WTC11 (cell line): ENCODE results near the gene PKM.

Experiments
- ARID4B ChIP-seq: sonication (generic); formaldehyde crosslinking; IDR thresholded peaks from 2 replicates; pipeline ENCODE4 v1.8.0; 2023; ENCODE audit warnings: missing genetic modification reagents, mild to moderate bottlenecking, borderline replicate concordance
- ATF3 ChIP-seq: sonication (generic); formaldehyde crosslinking; conservative IDR thresholded peaks from 2 replicates; pipeline ENCODE4 v1.8.1; 2022; ENCODE audit warnings: mild to moderate bottlenecking, missing genetic modification reagents
- CTCF ChIP-seq: fragments of 200-600 bp; IDR thresholded peaks from 2 replicates; pipeline ENCODE4 v1.8.0; 2022; ENCODE audit warnings: antibody characterized with exemption
- ELF4 ChIP-seq: sonication (generic); formaldehyde crosslinking; IDR thresholded peaks from 2 replicates; pipeline ENCODE4 v1.8.1; 2022; ENCODE audit warnings: low read depth, mild to moderate bottlenecking, moderate library complexity, missing genetic modification reagents
- TEAD1 ChIP-seq: sonication (generic); formaldehyde crosslinking; IDR thresholded peaks from 2 replicates; pipeline ENCODE4 v1.8.0; 2022; ENCODE audit warnings: mild to moderate bottlenecking, missing genetic modification reagents
- ZNF232 ChIP-seq: sonication (generic); formaldehyde crosslinking; IDR thresholded peaks from 2 replicates; pipeline ENCODE4 v1.8.0; 2022; ENCODE audit warnings: mild to moderate bottlenecking, missing genetic modification reagents
- ZNF396 ChIP-seq: fragments of 250-450 bp; sonication (Bioruptor Pico); IDR thresholded peaks from 2 replicates; pipeline ENCODE4 v1.8.0; 2021; ENCODE audit warnings: mild to moderate bottlenecking, moderate library complexity, borderline replicate concordance
- ZNF416 ChIP-seq: fragments of 250-450 bp; sonication (Bioruptor Pico); IDR thresholded peaks from 2 replicates; pipeline ENCODE4 v1.9.0; 2021; ENCODE audit warnings: mild to moderate bottlenecking, inconsistent platforms
- TF ChIP-seq, protein P1 (sequence below): sonication (generic); formaldehyde crosslinking; IDR thresholded peaks from 2 replicates; pipeline ENCODE4 v1.8.0; 2022; ENCODE audit warnings: mild to moderate bottlenecking, missing genetic modification reagents
- TF ChIP-seq, protein P2 (sequence below): sonication (generic); formaldehyde crosslinking; IDR thresholded peaks from 2 replicates; pipeline ENCODE4 v1.8.1; 2023; ENCODE audit warnings: mild to moderate bottlenecking, missing genetic modification reagents, moderate library complexity
- TF ChIP-seq, protein P3 (sequence below): sonication (generic); formaldehyde crosslinking; IDR thresholded peaks from 2 replicates; pipeline ENCODE4 v1.8.1; 2022; ENCODE audit warnings: low read depth, missing genetic modification reagents, borderline replicate concordance
- TF ChIP-seq, protein P4 (sequence below): sonication (generic); formaldehyde crosslinking; IDR thresholded peaks from 2 replicates; pipeline ENCODE4 v1.8.1; 2023; ENCODE audit warnings: mild to moderate bottlenecking, missing genetic modification reagents, moderate library complexity
- TF ChIP-seq, protein P5 (sequence below): sonication (generic); formaldehyde crosslinking; IDR thresholded peaks from 2 replicates; pipeline ENCODE4 v1.8.0; 2022; ENCODE audit warnings: mild to moderate bottlenecking, missing genetic modification reagents

GRCh38 chr15:72182244-72182643, 48.7 kb downstream of the PKM start:
- TF ChIP-seq ZNF416 (CRISPR knock-in tag) (no peak), ARID4B (CRISPR knock-in tag) (no peak), ZNF396 (CRISPR knock-in tag) (no peak), CTCF (no peak), ATF3 (CRISPR knock-in tag) (no peak), ZNF232 (no peak), ELF4 (no peak), TEAD1 (no peak)
- TF ChIP-seq, protein P1, sequence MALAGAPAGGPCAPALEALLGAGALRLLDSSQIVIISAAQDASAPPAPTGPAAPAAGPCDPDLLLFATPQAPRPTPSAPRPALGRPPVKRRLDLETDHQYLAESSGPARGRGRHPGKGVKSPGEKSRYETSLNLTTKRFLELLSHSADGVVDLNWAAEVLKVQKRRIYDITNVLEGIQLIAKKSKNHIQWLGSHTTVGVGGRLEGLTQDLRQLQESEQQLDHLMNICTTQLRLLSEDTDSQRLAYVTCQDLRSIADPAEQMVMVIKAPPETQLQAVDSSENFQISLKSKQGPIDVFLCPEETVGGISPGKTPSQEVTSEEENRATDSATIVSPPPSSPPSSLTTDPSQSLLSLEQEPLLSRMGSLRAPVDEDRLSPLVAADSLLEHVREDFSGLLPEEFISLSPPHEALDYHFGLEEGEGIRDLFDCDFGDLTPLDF (CRISPR knock-in tag) = no peak
- TF ChIP-seq, protein P2, sequence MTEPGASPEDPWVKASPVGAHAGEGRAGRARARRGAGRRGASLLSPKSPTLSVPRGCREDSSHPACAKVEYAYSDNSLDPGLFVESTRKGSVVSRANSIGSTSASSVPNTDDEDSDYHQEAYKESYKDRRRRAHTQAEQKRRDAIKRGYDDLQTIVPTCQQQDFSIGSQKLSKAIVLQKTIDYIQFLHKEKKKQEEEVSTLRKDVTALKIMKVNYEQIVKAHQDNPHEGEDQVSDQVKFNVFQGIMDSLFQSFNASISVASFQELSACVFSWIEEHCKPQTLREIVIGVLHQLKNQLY = no peak
- TF ChIP-seq, protein P3, sequence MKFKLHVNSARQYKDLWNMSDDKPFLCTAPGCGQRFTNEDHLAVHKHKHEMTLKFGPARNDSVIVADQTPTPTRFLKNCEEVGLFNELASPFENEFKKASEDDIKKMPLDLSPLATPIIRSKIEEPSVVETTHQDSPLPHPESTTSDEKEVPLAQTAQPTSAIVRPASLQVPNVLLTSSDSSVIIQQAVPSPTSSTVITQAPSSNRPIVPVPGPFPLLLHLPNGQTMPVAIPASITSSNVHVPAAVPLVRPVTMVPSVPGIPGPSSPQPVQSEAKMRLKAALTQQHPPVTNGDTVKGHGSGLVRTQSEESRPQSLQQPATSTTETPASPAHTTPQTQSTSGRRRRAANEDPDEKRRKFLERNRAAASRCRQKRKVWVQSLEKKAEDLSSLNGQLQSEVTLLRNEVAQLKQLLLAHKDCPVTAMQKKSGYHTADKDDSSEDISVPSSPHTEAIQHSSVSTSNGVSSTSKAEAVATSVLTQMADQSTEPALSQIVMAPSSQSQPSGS (CRISPR knock-in tag) = no peak
- TF ChIP-seq, protein P4, sequence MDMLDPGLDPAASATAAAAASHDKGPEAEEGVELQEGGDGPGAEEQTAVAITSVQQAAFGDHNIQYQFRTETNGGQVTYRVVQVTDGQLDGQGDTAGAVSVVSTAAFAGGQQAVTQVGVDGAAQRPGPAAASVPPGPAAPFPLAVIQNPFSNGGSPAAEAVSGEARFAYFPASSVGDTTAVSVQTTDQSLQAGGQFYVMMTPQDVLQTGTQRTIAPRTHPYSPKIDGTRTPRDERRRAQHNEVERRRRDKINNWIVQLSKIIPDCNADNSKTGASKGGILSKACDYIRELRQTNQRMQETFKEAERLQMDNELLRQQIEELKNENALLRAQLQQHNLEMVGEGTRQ (CRISPR knock-in tag) = no peak
- TF ChIP-seq, protein P5, sequence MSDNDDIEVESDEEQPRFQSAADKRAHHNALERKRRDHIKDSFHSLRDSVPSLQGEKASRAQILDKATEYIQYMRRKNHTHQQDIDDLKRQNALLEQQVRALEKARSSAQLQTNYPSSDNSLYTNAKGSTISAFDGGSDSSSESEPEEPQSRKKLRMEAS (CRISPR knock-in tag) = no peak
